Measurements from ENCODE around the gene C1orf35. TPM values are rescaled to one million over a fixed set of nuclear protein-coding genes. Genes with fewer than 3 reads are reported as not detected.

C1orf35 gene
- total and polyA plus RNA-seq, 2 of the 8 experiments (the other 6 are each of a cell fraction or from before 2014, with no cell fraction given) = 18.6 to 19.9 TPM

DNA sequence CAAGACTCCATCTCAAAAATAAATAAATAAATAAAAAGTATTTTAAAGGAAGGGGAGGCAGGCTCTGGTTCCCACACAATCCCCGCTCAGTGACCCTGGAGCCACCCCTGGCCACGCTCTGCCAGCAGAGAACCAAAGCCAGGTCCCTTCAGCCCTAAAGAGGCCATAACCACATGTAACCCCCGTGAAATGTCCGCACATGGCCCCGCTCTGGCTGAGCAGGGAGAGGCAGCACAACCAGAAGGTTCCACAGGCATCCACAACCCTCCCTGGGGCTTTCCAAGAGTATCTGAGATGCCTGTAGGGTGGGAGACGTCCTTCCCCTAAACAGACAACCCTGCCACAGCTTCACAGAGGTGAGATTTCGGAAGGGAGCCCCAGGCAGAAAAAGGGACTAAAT is 22.0 kb downstream of the C1orf35 start (continued):
- TF ChIP-seq, protein P1, sequence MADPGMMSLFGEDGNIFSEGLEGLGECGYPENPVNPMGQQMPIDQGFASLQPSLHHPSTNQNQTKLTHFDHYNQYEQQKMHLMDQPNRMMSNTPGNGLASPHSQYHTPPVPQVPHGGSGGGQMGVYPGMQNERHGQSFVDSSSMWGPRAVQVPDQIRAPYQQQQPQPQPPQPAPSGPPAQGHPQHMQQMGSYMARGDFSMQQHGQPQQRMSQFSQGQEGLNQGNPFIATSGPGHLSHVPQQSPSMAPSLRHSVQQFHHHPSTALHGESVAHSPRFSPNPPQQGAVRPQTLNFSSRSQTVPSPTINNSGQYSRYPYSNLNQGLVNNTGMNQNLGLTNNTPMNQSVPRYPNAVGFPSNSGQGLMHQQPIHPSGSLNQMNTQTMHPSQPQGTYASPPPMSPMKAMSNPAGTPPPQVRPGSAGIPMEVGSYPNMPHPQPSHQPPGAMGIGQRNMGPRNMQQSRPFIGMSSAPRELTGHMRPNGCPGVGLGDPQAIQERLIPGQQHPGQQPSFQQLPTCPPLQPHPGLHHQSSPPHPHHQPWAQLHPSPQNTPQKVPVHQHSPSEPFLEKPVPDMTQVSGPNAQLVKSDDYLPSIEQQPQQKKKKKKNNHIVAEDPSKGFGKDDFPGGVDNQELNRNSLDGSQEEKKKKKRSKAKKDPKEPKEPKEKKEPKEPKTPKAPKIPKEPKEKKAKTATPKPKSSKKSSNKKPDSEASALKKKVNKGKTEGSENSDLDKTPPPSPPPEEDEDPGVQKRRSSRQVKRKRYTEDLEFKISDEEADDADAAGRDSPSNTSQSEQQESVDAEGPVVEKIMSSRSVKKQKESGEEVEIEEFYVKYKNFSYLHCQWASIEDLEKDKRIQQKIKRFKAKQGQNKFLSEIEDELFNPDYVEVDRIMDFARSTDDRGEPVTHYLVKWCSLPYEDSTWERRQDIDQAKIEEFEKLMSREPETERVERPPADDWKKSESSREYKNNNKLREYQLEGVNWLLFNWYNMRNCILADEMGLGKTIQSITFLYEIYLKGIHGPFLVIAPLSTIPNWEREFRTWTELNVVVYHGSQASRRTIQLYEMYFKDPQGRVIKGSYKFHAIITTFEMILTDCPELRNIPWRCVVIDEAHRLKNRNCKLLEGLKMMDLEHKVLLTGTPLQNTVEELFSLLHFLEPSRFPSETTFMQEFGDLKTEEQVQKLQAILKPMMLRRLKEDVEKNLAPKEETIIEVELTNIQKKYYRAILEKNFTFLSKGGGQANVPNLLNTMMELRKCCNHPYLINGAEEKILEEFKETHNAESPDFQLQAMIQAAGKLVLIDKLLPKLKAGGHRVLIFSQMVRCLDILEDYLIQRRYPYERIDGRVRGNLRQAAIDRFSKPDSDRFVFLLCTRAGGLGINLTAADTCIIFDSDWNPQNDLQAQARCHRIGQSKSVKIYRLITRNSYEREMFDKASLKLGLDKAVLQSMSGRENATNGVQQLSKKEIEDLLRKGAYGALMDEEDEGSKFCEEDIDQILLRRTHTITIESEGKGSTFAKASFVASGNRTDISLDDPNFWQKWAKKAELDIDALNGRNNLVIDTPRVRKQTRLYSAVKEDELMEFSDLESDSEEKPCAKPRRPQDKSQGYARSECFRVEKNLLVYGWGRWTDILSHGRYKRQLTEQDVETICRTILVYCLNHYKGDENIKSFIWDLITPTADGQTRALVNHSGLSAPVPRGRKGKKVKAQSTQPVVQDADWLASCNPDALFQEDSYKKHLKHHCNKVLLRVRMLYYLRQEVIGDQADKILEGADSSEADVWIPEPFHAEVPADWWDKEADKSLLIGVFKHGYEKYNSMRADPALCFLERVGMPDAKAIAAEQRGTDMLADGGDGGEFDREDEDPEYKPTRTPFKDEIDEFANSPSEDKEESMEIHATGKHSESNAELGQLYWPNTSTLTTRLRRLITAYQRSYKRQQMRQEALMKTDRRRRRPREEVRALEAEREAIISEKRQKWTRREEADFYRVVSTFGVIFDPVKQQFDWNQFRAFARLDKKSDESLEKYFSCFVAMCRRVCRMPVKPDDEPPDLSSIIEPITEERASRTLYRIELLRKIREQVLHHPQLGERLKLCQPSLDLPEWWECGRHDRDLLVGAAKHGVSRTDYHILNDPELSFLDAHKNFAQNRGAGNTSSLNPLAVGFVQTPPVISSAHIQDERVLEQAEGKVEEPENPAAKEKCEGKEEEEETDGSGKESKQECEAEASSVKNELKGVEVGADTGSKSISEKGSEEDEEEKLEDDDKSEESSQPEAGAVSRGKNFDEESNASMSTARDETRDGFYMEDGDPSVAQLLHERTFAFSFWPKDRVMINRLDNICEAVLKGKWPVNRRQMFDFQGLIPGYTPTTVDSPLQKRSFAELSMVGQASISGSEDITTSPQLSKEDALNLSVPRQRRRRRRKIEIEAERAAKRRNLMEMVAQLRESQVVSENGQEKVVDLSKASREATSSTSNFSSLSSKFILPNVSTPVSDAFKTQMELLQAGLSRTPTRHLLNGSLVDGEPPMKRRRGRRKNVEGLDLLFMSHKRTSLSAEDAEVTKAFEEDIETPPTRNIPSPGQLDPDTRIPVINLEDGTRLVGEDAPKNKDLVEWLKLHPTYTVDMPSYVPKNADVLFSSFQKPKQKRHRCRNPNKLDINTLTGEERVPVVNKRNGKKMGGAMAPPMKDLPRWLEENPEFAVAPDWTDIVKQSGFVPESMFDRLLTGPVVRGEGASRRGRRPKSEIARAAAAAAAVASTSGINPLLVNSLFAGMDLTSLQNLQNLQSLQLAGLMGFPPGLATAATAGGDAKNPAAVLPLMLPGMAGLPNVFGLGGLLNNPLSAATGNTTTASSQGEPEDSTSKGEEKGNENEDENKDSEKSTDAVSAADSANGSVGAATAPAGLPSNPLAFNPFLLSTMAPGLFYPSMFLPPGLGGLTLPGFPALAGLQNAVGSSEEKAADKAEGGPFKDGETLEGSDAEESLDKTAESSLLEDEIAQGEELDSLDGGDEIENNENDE (IDR thresholded peaks at IDR 0.05; ENCODE audit: insufficient replicate concordance, low read length) = no peak
- TF ChIP-seq CBX8 (IDR thresholded peaks at IDR 0.05; ENCODE audit: borderline replicate concordance, low read depth, low read length) = no peak
- no peak for TF ChIP-seq SRF (IDR thresholded peaks at IDR 0.05; ENCODE audit: low read depth, low read length)
- TF ChIP-seq, protein P2, sequence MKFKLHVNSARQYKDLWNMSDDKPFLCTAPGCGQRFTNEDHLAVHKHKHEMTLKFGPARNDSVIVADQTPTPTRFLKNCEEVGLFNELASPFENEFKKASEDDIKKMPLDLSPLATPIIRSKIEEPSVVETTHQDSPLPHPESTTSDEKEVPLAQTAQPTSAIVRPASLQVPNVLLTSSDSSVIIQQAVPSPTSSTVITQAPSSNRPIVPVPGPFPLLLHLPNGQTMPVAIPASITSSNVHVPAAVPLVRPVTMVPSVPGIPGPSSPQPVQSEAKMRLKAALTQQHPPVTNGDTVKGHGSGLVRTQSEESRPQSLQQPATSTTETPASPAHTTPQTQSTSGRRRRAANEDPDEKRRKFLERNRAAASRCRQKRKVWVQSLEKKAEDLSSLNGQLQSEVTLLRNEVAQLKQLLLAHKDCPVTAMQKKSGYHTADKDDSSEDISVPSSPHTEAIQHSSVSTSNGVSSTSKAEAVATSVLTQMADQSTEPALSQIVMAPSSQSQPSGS (IDR thresholded peaks at IDR 0.05; ENCODE audit: low read length) = no peak
- TF ChIP-seq RBBP5 (IDR thresholded peaks at IDR 0.05; ENCODE audit: borderline replicate concordance, low read depth, low read length) = no peak
- TF ChIP-seq YY1 (IDR thresholded peaks at IDR 0.05; ENCODE audit: low read depth, low read length) = no peak
- no peak for TF ChIP-seq SIN3A (conservative IDR thresholded peaks at IDR 0.05 in 1 of 2, IDR thresholded peaks at IDR 0.05 in 1 of 2; ENCODE audit: low read depth in 1 of 2, low read length in 2 of 2)
